GM21528 (cell line): Measurements from ENCODE around the gene AMOTL1.
"Not testable (repeated sequence)": the region's sequence is repeated elsewhere in the genome, so short reads cannot be mapped to it uniquely, and the experiment has no call there.

Experiments
- ATAC-seq: cut with Tn5 transposase; IDR thresholded peaks from one replicate; pipeline ENCODE4 v1.9.1; 2021; ENCODE audit warnings: mild to moderate bottlenecking, moderate library complexity; ENCODE audit not compliant: unreplicated experiment, low FRiP score

AMOTL1 gene

GRCh38 chr11:94844031-94844430, 75.9 kb downstream of the AMOTL1 start:
- no peak for ATAC-seq

- ATAC-seq: no peak
Measured at GRCh38 chr11:94845622-94846021, 77.5 kb downstream of the AMOTL1 start.

DNA sequence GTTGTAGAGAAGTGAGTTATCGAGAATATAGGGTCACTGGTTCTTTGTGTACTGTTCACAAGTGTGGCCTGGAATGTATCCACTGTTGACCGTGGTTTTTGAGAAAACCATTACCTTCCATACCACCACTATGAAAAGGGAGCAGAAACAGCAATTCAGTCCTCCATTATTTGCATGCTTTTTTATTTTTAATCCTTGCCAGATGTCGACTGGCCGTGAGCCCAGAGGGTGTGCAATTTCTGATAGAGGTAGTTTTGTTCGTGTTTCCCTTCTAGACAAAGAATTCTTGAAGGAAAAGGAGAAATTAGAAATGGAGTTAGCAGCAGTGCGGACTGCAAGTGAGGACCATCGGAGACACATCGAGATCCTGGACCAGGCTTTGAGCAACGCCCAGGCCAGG, 81.7 kb downstream of the AMOTL1 start:
- no peak for ATAC-seq

GRCh38 chr11:94851864-94852636, 83.9 kb downstream of the AMOTL1 start:
- ATAC-seq: no peak

DNA sequence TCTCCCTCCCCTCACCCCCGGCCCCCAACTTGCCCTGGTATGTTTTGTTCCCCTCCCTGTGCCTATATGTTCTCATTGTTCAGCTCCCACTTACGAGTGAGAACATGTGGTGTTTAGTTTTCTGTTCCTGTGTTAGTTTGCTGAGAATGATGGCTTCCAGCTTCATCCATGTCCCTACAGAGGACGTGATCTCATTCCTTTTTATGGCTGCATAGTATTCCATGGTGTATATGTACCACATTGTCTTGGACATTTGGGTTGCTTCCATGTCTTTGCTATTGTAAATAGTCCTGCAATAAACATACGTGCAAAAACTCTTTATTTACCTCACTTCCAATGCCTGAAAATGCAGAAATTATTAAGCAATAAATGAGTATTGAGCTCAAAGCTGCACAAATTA, 85.1 kb downstream of the AMOTL1 start:
- not testable (repeated sequence) for ATAC-seq

GRCh38 chr11:94853836-94854235, 85.7 kb downstream of the AMOTL1 start:
- ATAC-seq: no peak

DNA sequence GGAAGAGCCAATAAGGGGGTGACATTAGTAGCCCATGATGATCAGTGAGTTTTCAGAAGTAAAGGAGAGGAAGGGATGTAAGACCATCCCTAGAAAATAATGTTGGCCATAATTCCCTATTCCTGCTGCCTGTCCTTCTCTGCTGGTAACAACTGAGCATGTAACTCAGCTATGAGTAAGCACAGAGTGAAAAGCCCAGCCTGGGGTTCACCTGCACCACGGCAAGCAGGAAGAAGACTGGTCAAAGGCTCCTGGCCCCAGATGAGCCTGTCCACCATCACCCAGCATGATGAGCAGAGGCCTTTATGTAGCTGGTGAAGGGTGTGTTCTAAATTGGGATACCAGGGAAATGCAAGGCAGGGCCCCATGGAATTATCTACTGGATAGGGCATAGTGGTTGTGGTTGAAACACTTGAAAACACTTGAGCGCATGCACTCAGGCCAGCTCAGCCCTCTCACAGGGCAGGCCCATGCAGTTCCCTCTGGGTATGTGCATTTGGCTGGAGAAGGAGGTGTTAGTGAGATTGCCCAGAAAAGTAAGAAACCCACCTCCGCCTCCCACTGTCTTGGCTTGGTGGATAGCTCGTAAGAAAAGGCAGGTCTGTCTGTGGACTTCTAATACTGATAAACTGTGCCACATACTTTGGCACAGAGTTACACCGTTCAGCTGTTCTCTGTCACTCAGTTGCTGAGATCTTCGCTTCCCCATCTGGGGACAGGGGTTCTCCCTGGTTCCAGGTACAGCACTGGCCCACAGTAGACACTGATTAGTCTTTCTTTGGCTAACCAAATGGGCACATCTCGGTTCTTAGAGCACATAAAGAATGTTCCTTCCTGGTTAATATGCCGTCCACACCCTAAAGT, 86.8 kb downstream of the AMOTL1 start:
- no peak for ATAC-seq

GRCh38 chr11:94855666-94856065, 87.5 kb downstream of the AMOTL1 start:
- no peak for ATAC-seq

- no peak for ATAC-seq
Measured at GRCh38 chr11:94856443-94856842, 88.3 kb downstream of the AMOTL1 start.

DNA sequence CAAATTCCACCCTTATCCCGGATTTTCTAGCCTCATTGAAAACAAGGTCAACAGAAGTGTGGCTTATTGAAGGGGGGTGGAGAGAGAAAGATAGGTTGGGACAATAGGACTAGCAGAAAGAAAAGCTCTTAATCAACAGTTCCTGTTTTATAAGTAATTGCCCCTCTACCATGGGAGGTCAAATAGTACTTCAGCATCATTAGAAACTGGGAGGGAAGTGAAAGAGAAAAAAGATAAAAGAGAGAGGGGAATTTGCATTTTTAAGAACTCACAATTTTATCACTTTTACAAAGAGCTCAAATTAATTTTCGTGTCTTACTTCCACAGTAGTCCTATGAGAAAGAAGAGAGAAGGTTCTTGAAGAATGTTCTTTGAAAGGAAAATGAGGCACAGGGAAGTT, 89.2 kb downstream of the AMOTL1 start:
- no peak for ATAC-seq

DNA sequence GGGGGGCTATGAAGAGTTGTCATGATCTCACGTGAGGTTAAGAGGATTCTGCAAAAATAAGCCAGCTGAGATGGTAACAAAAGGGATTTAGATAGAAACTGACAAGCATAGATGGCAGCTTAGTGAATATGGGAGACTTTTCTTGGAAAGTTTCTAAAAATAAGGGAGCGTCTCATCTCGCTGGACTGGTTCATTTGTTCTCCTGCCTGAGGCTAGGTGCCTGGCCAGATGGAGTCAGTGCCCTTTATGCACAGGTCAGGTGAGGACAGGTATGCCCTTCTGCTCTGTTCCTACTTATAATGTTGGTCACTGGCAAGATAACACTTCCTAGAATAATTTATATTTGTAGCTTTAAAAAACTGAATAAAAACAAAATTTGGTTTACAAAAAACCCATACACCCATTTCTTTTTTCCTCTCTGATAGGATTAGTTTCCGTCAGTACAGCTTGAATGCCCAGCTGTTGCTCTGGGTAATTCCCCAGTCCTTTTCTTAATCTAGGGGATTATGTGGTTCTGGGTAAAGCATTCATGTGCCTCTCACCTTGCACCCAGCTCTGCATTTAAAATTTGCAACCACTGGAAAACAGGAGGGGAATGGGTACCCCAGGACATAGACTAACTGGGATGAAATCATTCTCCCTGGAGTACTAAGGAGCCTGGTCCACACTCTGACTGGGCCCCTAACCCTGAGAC, 90.0 kb downstream of the AMOTL1 start:
- no peak for ATAC-seq

- no peak for ATAC-seq
Measured at GRCh38 chr11:94860333-94860732, 92.2 kb downstream of the AMOTL1 start.

- no peak for ATAC-seq
Measured at GRCh38 chr11:94861306-94861845, 93.2 kb downstream of the AMOTL1 start.

DNA sequence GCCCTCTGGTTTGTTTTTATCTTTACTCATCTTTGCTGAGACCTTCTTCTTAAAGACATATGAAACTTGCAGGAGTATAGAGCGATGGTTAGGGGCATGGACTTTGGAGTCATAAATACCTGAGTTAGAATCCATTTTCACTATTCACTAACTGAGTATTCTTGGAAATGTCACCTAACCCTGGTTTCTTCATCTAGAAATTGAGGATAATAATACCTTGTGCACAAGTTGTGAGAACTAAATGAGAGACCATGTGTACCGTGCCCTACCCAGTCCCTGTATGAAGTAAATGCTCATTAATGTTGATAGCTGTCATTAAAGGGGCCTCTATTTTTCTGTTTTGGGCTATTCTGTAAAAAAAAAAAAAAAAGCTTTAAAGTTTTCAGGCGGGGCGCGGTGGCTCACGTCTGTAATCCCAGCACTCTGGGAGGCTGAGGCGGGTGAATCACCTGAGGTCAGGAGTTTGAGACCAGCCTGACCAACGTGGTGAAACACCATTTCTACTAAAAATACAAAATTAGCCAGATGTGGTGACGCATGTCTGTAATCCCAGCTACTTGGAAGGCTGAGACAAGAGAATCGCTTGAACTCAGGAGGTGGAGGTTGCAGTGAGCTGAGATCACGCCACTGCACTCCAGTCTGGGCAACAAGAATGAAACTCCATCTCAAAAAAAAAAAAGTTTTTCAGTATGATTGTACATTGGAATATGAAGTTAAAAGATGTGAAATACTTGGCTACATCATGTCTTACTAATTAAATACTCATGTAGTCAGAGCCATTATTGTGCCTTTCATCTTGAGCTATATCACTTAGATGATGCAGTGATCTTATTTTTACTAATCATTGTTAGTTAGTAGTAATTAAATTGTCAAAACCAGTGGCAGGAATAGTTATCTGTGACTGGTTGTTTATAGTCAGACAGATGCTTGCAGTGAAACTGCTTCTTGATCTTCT, 95.0 kb downstream of the AMOTL1 start:
- no peak for ATAC-seq

GRCh38 chr11:94864506-94865045, 96.4 kb downstream of the AMOTL1 start:
- no peak for ATAC-seq

DNA sequence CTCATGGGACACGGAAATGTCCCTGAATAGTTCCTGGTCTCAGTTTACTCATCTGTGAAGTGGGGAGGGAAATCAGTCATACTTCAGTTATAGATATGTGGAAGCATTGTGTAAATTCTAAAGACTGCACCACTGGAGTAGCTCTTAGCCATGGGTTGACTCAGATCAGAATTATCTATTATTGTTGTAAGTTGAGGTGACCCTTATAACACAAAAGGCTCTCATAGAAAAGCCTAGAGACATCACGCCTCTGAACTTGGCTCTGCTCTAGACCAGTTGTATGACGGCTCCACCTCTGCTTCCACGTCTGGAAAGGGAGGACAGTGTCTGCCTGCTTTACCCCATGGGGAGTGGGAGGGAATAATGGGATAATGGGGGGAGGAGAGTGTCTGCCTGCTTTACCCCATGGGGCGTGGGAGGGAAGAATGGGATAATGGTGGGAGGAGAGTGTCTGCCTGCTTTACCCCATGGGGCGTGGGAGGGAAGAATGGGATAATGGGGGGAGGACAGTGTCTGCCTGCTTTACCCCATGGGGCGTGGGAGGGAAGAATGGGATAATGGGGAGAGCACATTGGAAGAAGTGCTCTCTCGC, 98.2 kb downstream of the AMOTL1 start:
- no peak for ATAC-seq

GRCh38 chr11:94866936-94867795, 99.0 kb downstream of the AMOTL1 start:
- no peak for ATAC-seq

- no peak for ATAC-seq
Measured at GRCh38 chr11:94868468-94868867, 100.3 kb downstream of the AMOTL1 start.
